ENCODE measurements around the gene COX4I1.

Gene COX4I1

GRCh38 chr16:85778873-85779272 is 20.6 kb upstream of the COX4I1 start:
- H3K4me3 ChIP-seq (replicated peaks in 1 of 2; ENCODE audit: low read depth in 2 of 2, low read length in 2 of 2), result no peak overlapping the region
- DNase-seq (ENCODE audit: low read depth in 2 of 2), result no peak
- no peak for TF ChIP-seq CTCF (IDR thresholded peaks at IDR 0.05; ENCODE audit: low read depth, low read length)

DNA sequence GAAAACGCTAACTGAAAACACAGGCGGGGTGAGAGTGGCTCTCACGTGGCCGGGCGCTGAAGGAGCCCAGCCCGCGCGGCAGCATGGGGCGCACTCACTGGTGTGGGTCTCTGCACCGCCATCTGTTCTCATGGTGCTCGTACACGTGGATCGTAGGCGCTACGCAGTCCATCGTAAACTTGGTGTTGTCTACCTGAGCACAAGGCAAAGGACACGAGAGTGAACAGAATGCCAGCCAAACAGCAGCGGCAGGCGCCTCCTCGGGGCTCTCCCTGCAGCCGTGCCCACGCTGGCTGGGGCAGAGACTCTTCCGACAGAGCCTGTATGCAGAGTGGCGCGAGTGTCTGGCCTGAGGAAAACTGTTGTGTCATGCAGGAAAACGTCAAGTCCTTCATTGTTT is 19.2 kb upstream of the COX4I1 start:
- H3K4me3 ChIP-seq (replicated peaks in 1 of 2; ENCODE audit: low read depth in 2 of 2, low read length in 2 of 2), result no peak overlapping the region
- no peak for DNase-seq (ENCODE audit: low read depth in 2 of 2)
- TF ChIP-seq CTCF (IDR thresholded peaks at IDR 0.05; ENCODE audit: low read depth, low read length), result no peak

- no peak for DNase-seq (ENCODE audit: low read depth in 2 of 2)
- TF ChIP-seq CTCF (IDR thresholded peaks at IDR 0.05; ENCODE audit: low read depth, low read length), result no peak
- H3K4me3 ChIP-seq (replicated peaks in 1 of 2; ENCODE audit: low read depth in 2 of 2, low read length in 2 of 2), result no peak overlapping the region
Measured at GRCh38 chr16:85781156-85781555, 18.3 kb upstream of the COX4I1 start.

DNA sequence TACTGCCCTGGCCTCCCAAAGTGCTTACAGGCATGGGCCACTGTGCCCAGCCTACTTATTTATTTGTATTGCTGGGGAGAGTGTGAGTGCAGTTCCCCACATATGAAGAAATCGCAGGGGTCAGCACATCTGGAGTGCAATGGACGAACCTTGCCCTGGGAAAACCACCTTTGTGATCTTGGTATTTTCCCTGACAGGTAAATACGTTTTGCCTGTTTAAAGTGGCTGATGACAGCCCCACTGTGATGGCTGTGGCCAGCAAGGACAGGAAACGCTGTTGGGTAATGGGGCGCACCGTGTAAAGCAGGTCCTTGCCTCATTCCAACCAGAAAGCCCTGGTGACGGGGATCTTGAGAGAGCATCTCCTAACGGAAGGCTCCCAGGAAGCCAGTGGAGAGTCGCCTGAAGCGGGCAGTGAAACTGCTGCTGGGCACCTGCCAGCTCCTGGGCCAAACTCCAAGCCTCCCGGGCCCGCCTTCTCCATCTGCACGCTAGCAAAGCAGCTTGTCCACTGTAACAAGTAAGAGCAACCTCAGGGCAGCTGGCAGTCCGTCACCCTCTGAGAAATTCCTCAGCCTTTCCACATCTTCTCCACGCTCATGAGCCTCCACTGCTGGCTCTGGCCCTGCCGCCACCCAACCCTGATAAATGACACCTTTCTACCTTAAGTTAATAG is 17.7 kb upstream of the COX4I1 start:
- DNase-seq (ENCODE audit: low read depth in 2 of 2), result peak in 1 of 2 donors; percentile 61
- H3K4me3 ChIP-seq (replicated peaks in 1 of 2; ENCODE audit: low read depth in 2 of 2, low read length in 2 of 2), result no peak overlapping the region
- no peak for TF ChIP-seq CTCF (IDR thresholded peaks at IDR 0.05; ENCODE audit: low read depth, low read length)

DNA sequence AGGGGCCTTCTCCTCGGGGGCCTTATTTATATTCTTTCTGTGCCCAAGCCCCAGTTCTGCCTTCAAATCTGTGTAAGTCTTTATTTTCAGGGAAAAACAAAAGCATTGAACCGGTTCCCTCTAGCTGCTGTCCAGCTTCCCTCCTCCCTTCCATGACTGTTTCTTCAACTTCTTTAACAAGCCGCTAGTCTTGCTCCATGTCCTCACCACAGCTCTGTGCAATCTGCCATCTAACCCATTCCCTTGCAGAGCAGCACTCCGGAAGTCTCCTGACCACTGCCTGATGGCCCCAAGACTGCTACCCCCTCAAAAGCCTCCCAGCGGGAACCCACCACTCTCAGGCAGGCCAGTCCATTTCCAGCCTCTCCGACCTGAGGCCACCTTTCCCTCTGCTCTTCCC is 17.0 kb upstream of the COX4I1 start:
- DNase-seq (ENCODE audit: low read depth in 2 of 2), result no peak
- no peak overlapping the region for H3K4me3 ChIP-seq (replicated peaks in 1 of 2; ENCODE audit: low read depth in 2 of 2, low read length in 2 of 2)
- no peak for TF ChIP-seq CTCF (IDR thresholded peaks at IDR 0.05; ENCODE audit: low read depth, low read length)

GRCh38 chr16:85783441-85783840 is 16.1 kb upstream of the COX4I1 start:
- H3K4me3 ChIP-seq (replicated peaks in 1 of 2; ENCODE audit: low read depth in 2 of 2, low read length in 2 of 2), result no peak overlapping the region
- no peak for DNase-seq (ENCODE audit: low read depth in 2 of 2)
- no peak for TF ChIP-seq CTCF (IDR thresholded peaks at IDR 0.05; ENCODE audit: low read depth, low read length)

GRCh38 chr16:85784813-85785212 is 14.7 kb upstream of the COX4I1 start:
- no peak overlapping the region for H3K4me3 ChIP-seq (replicated peaks in 1 of 2; ENCODE audit: low read depth in 2 of 2, low read length in 2 of 2)
- no peak for TF ChIP-seq CTCF (IDR thresholded peaks at IDR 0.05; ENCODE audit: low read depth, low read length)
- DNase-seq (ENCODE audit: low read depth in 2 of 2), result no peak

All from cardiac fibroblast (primary cell).